Endodermal cell (in vitro differentiated cells): ENCODE measurements around the gene RPS6KA4. TPM values are rescaled to one million over a fixed set of nuclear protein-coding genes. Genes with fewer than 3 reads are reported as not detected.
A peak's percentile ranks its signal among the peaks of the same experiment; 100 is the strongest.

Experiments used
- DNase-seq: peaks from one replicate; pipeline ENCODE4 v3.0.0-alpha.2; 2017
- H3K27ac ChIP-seq: 2 replicates; pipeline ENCODE4 v1.5.1; 2013; ENCODE audit warnings: mild to moderate bottlenecking, low read depth, low read length, moderate library complexity
- H3K27me3 ChIP-seq: 2 replicates; pipeline ENCODE4 v1.6.1; 2013; ENCODE audit warnings: mild to moderate bottlenecking, low read length, moderate library complexity; ENCODE audit not compliant: insufficient read depth, control insufficient read depth, poor library complexity, severe bottlenecking
- H3K36me3 ChIP-seq: 2 replicates; pipeline ENCODE4 v1.7.0; 2013; ENCODE audit warnings: mild to moderate bottlenecking, low read length, moderate library complexity; ENCODE audit not compliant: control insufficient read depth, insufficient read depth
- H3K4me1 ChIP-seq: one replicate; pipeline ENCODE4 v1.7.0; 2013; ENCODE audit warnings: low read length; ENCODE audit not compliant: control insufficient read depth, insufficient read depth
- H3K4me3 ChIP-seq: 2 replicates; pipeline ENCODE4 v1.5.1; 2013; ENCODE audit warnings: mild to moderate bottlenecking, low read length, moderate library complexity
- H3K9ac ChIP-seq: 2 replicates; pipeline ENCODE4 v1.6.1; 2013; ENCODE audit warnings: mild to moderate bottlenecking, low read length, moderate library complexity; ENCODE audit not compliant: poor library complexity, severe bottlenecking; ENCODE audit errors: extremely low read depth
- H3K9me3 ChIP-seq: 2 replicates; pipeline ENCODE4 v1.6.1; 2013; ENCODE audit warnings: mild to moderate bottlenecking, low read length, moderate library complexity; ENCODE audit not compliant: control insufficient read depth
- H3K27ac Mint-ChIP-seq: 2 replicates; pipeline ENCODE4 v1.8.0; 2020; ENCODE audit warnings: mixed read lengths
- H3K27me3 Mint-ChIP-seq: 2 replicates; pipeline ENCODE4 v1.8.0; 2021; ENCODE audit warnings: mild to moderate bottlenecking, mixed read lengths; ENCODE audit not compliant: insufficient read depth
- H3K36me3 Mint-ChIP-seq: 2 replicates; pipeline ENCODE4 v1.8.0; 2020; ENCODE audit warnings: low read depth, mixed read lengths
- H3K4me1 Mint-ChIP-seq: 2 replicates; pipeline ENCODE4 v1.8.0; 2020; ENCODE audit warnings: mixed read lengths
- H3K4me3 Mint-ChIP-seq: 2 replicates; pipeline ENCODE4 v1.8.0; 2020; ENCODE audit warnings: mild to moderate bottlenecking, moderate library complexity, mixed read lengths
- H3K9me3 Mint-ChIP-seq: 2 replicates; pipeline ENCODE4 v1.8.0; 2020; ENCODE audit warnings: mild to moderate bottlenecking, mixed read lengths
- WGBS, 2 experiments: methylation state at CpG; one replicate each; pipeline versions ENCODE4 v1.1.5 to v1.1.7; 2013; ENCODE audit warnings: missing lambda C conversion rate in 2 of 2, mixed read lengths in 1 of 2; ENCODE audit not compliant: insufficient coverage in 1 of 2, insufficient read length in 1 of 2; 5-methylcytosine and 5-hydroxymethylcytosine counted together
- total RNA-seq, 2 donors: library from RNA; stranded (reverse); fragmentation: NEBNext Ultra II Directional in 1 of 2; extraction: Animal tissue kit (Norgen Biotek cat#: 25700) in 1 of 2; gene quantifications; 2 replicates in 1 of 2; 3 replicates in 1 of 2; pipeline ENCODE4 v1.2.1, GENCODE V29; 2021
- TF ChIP-seq, protein P1 (sequence below): fragments of 200-600 bp; sonication (generic); conservative IDR thresholded peaks from 2 replicates; pipeline ENCODE4 v1.5.0; 2021; ENCODE audit warnings: antibody characterized with exemption, mild to moderate bottlenecking

The RPS6KA4 gene
- total RNA-seq, 2 donors from 2014 or later: 13.5 to 14.5 TPM

DNA sequence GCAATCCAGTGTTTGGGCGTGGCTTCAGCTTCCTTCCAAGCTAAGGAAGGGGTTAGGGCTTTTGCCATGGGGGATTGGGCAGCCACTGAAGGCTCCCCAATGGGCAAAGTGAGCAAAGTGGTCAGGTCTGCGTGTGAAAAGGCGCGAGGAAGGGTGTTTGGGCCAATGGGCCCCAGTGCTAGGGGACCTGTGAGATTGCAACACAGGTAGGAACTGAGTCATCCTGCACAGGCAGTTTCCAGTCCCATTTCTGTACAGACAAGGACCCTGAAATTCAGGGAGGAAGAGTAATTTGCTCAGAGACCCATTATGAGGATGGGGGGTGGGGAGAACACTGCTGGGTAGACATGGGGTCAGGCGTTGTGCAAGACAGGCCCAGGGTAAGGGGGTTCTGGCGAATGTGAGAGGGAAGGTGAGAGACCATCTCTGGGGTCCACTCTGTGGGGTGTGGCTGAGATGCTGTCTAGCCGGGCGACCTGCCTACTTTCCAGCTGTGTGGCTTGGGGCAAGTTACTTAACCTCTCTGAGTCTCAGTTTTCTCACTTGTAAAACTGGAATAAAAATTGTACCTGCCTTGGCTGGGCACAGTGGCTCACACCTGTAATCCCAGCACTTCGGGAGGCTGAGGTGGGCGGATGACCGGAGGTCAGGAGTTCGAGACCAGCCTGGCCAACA is 11.6 kb upstream of the RPS6KA4 start:
- Histone ChIP-seq H3K36me3 (no peaks in the 10 kb centered on the region), H3K4me3 (no peak overlapping the region), H3K9me3 (no peaks in the 10 kb centered on the region), H3K4me1 (no peaks in the 10 kb centered on the region), H3K9ac (no peak overlapping the region), H3K27ac (no peak overlapping the region), H3K27me3 (no peaks in the 10 kb centered on the region)
- H3K9me3 Mint-ChIP-seq: no peaks in the 10 kb centered on the region
- no peak for DNase-seq
- no peaks in the 10 kb centered on the region for H3K27me3 Mint-ChIP-seq
- no peak overlapping the region for H3K4me3 Mint-ChIP-seq
- WGBS, 2 experiments: 75 to 80% methylated on average over 9 to 12 of the region's 12 CpGs
- H3K36me3 Mint-ChIP-seq: peaks cover 3% of the 10 kb centered on the region
- H3K27ac Mint-ChIP-seq: no peak overlapping the region
- H3K4me1 Mint-ChIP-seq: no peaks in the 10 kb centered on the region
- TF ChIP-seq, protein P1, sequence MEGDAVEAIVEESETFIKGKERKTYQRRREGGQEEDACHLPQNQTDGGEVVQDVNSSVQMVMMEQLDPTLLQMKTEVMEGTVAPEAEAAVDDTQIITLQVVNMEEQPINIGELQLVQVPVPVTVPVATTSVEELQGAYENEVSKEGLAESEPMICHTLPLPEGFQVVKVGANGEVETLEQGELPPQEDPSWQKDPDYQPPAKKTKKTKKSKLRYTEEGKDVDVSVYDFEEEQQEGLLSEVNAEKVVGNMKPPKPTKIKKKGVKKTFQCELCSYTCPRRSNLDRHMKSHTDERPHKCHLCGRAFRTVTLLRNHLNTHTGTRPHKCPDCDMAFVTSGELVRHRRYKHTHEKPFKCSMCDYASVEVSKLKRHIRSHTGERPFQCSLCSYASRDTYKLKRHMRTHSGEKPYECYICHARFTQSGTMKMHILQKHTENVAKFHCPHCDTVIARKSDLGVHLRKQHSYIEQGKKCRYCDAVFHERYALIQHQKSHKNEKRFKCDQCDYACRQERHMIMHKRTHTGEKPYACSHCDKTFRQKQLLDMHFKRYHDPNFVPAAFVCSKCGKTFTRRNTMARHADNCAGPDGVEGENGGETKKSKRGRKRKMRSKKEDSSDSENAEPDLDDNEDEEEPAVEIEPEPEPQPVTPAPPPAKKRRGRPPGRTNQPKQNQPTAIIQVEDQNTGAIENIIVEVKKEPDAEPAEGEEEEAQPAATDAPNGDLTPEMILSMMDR: no peak

- no peak overlapping the region for H3K4me3 Mint-ChIP-seq
- no peaks in the 10 kb centered on the region for H3K27me3 Mint-ChIP-seq
- 85% methylated on average over 5 to 14 of the region's 14 CpGs for WGBS, 2 experiments
- Histone ChIP-seq H3K27ac (peak overlapping the region; percentile 53), H3K9me3 (no peaks in the 10 kb centered on the region), H3K36me3 (no peaks in the 10 kb centered on the region), H3K27me3 (no peaks in the 10 kb centered on the region), H3K9ac (no peak overlapping the region), H3K4me3 (no peak overlapping the region), H3K4me1 (no peaks in the 10 kb centered on the region)
- H3K36me3 Mint-ChIP-seq: peaks cover 3% of the 10 kb centered on the region
- H3K4me1 Mint-ChIP-seq: no peaks in the 10 kb centered on the region
- TF ChIP-seq, protein P1: no peak
- no peak overlapping the region for H3K27ac Mint-ChIP-seq
- DNase-seq: peak; percentile 58
- no peaks in the 10 kb centered on the region for H3K9me3 Mint-ChIP-seq
Measured at GRCh38 chr11:64348383-64349024, 10.5 kb upstream of the RPS6KA4 start.

DNA sequence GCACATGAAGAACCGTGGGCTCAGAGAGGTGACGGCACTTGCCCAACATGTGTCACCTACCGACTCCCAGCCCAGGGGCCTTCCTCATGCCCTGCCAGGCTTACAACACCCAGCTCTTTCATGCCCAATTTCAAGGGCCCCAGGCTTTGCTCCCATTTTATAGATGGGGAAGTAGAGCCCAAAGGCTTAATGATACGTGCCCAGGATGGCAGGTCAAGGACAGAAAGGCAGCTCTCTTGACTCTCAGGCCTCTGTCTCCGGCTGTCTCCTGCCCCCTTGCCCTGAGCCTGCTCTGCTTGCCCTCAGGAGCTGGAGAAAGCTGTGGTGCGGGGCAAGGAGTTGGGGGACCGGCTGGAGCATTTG is 10.0 kb upstream of the RPS6KA4 start:
- no peaks in the 10 kb centered on the region for H3K27me3 ChIP-seq
- no peak overlapping the region for H3K27ac Mint-ChIP-seq
- no peaks in the 10 kb centered on the region for H3K4me1 Mint-ChIP-seq
- no peak for DNase-seq
- H3K27me3 Mint-ChIP-seq: no peaks in the 10 kb centered on the region
- TF ChIP-seq, protein P1: no peak
- no peaks in the 10 kb centered on the region for H3K9me3 ChIP-seq
- 97 to 100% methylated on average over 3 to 7 of the region's 7 CpGs for WGBS, 2 experiments
- H3K36me3 ChIP-seq: no peaks in the 10 kb centered on the region
- H3K36me3 Mint-ChIP-seq: peaks cover 3% of the 10 kb centered on the region
- H3K4me1 ChIP-seq: no peaks in the 10 kb centered on the region
- no peak overlapping the region for H3K4me3 ChIP-seq
- no peak overlapping the region for H3K27ac ChIP-seq
- no peak overlapping the region for H3K9ac ChIP-seq
- no peak overlapping the region for H3K4me3 Mint-ChIP-seq
- no peaks in the 10 kb centered on the region for H3K9me3 Mint-ChIP-seq
